Measurements from ENCODE around the gene CIAO3.
A peak's percentile ranks its signal among the peaks of the same experiment; 100 is the strongest.
"Not testable (repeated sequence)": the region's sequence is repeated elsewhere in the genome, so short reads cannot be mapped to it uniquely, and the experiment has no call there.

Gene CIAO3

GRCh38 chr16:708019-708418 is 32.8 kb downstream of the CIAO3 start:
- no peak for DNase-seq

- no peak for DNase-seq
These were observed 33.7 kb downstream of the CIAO3 start for GRCh38 chr16:707062-707538.

GRCh38 chr16:706189-707061 is 34.4 kb downstream of the CIAO3 start:
- no peak for DNase-seq

DNA sequence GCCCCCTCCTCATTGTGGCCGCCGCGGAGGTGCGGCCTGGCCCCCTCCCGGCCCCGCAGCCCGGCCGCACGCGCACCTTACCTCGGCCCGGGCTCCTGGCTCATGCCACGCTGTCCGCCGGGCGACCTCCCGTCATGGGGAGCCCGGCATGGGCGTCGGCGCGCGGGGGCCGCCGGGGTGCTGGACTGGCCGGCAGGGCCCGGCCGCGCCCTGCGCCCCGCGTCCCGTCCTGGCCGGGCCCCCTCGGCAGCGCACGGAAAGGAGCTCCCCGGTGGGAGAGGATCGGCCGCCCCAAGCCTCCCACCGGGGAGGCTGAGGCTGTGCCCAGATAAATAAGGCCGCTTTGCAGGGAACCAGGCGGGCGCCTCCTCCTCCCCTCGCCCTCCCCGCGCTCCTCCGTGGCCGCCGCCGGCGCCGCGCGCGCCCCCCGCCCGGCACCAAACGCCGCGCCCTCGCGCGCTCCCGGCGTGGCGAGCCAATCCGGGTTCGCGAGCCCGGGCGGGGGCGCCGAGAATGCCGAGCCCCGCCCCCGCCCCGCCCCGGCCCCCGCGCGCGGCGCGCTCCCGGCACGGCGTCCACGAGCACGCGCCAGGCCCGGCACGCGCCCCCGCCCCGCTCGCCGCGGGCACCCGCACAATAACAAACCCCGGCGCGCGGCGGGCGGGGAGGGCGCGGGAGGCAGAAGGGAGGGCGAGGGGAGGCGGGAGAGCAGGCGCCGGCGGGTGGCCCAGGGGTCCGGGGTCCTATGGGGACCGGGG is 35.2 kb downstream of the CIAO3 start, which contains the start of gene FBXL16:
Gene FBXL16, minus strand, starts transcription at position 371 of the 758 bp plus-strand sequence. CDS start 8,396 bp downstream, outside the sequence.
- DNase-seq, result no peak

GRCh38 chr16:704552-705380 is 36.0 kb downstream of the CIAO3 start:
- no peak for DNase-seq

DNA sequence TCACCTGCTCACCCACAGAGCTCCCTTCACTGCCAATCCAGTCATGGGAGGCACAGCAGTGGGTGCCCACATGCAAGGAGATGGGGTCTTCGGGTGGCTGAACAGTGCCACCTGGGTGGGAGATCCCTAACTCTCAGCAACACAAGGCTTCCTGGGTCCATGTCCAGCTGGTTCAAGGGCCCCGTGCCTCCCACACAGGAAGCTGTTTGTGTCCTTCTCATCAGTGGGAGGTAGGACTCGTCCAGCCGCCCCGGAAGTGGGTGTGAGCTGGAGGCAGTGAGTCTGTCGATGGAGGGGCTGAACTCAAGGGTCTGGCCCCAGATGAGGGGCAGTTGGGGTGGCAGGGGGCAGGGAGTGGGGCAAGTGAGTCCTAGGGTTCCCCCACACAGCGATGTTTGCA is 36.8 kb downstream of the CIAO3 start:
- DNase-seq, result no peak

DNA sequence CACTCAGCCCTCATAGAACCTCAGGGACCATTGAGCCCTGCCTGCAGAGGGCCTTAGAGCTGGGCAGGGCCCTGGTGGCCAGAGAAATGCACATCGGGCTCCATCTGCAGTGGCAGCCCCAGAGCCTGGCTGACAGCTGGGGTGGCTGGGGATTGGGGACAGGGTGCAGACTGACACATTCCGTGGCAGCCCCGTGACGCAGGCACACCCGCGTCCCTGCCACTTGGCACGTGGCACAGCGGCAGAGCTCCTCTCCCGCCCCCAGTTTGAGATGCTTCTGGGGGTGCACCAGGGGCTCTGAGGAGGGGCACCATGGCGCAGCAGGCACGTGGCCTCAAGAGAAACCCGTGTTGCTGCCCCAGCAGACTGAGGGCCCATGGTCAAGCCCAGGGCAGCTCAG is 37.4 kb downstream of the CIAO3 start:
- DNase-seq, result no peak

- no peak for DNase-seq
These were observed 38.5 kb downstream of the CIAO3 start for GRCh38 chr16:702341-702740.

DNA sequence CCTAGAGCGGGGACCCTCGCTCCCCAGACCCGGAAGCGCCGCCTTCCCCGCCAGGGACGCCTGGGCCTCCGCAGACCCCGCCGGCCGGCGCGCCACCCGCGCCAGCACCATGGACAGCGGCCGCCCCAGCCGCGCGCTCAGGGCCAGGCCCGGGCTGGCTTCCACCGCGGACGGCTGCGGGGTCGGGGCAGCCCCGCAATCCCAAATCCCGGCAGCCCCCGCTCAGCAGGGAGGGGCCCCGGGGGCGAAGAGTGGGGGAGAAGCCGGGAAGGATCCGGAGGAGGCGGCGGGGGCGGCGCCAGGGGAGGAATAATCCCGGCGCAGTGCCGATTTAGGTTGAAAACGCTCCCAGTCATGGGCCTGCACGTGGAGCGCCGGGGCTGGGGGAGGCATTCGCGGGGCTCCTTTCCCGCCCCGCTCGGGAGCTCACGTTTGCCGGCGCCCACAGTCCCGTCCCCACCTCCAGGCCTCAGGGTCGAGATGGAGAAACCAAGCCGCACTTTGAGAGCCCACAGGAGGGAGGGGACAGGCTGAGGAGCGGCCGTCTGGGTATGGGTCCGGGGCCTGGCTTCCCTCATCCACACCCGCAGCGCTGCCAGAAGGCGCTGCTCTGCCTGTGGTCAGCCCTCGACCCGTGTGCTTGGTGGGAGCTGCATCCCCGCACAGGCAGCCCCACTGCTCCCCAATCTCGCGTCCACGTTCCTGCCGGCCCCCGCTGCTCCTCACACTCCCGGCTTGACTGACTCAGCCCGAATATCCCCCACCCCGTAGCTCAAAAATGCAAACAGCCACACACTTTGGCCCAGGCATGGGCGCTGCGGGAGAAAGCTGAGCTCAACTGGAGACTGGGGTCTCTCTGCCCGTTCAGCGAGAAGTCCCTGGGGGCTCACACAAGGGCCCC is 39.9 kb downstream of the CIAO3 start:
- DNase-seq, result no peak

GRCh38 chr16:698911-699671 is 41.7 kb downstream of the CIAO3 start:
- no peak for DNase-seq

GRCh38 chr16:695355-696089 is 45.3 kb downstream of the CIAO3 start:
- DNase-seq, result peak; percentile 68

- DNase-seq, result no peak
These were observed 45.9 kb downstream of the CIAO3 start for GRCh38 chr16:694863-695354.

GRCh38 chr16:694187-694862 is 46.5 kb downstream of the CIAO3 start:
- no peak for DNase-seq

DNA sequence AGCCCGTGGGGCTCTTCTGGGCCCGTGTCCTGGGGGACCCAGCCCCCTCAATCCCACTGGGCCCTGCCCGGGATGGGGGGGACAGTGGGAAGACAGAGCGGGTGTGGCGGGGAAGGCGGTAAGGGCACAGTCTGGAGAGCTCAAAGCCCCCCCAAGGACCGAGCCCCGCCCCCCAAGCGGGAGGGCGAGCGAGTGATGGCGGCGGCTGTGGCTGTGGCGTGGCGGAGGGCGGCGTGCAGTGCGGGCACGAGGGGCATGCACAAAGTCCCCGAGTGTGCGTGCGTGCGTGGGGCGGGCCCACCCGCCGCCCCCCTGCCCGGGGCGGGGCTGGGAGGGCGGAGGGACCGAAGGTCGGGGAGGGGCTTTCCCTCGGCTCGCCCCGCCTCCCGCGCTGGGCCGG is 47.0 kb downstream of the CIAO3 start:
- DNase-seq, result no peak

DNA sequence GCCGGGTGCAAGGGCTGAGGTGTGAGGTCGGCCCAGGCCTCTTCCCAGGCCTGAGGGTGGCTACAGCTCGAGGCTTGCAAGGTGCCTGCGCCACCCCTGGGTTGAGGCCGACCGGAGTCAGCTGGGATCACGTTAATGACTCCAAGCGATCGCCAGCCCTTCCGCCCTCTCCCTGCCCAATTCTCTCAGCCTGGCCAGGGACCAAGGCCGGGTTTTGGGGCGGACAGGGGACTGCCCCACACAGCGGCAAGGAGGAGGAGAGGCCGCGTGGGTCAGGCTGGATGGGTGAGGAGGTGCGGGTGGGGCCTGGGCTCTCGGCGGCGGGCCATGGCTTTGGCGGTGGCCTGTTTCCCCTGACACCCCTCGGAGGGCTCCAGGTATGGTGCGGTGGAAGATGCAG is 47.4 kb downstream of the CIAO3 start:
- no peak for DNase-seq

DNA sequence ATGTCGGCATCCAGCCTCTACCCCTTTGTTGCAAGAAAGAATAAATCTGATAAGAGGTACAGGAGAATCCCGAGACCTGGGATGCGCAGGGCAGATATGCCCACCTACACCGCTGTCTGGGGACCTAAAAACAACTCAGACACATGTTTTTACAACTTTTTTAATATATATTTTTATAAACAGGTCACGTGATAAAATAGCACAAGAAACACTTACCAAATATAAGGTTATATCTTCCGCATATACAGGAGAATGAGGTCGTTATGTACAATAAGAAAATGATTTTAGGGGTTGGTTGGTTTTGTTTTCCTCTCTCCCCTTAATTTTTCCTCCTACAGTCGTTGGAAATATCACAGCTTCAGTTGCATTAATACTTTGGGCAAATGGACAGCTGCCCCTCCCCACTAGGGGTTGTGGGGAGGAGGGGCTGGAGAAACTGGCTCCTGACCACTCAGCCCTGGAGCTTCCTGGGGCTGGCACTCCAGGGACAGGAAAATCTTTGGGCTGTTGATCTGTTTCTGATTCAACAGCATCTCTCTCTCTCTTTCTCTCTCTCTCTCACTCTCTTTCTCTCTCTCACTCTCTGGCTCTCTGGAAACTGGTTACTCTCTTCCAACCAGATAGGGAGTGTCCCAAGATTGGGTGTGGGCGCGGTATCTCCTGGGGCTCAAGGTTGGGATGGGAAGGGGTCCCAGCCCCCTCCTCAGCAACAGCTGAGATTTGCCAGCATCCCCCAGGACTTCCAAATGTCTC is 48.3 kb downstream of the CIAO3 start:
- DNase-seq, result no peak

DNA sequence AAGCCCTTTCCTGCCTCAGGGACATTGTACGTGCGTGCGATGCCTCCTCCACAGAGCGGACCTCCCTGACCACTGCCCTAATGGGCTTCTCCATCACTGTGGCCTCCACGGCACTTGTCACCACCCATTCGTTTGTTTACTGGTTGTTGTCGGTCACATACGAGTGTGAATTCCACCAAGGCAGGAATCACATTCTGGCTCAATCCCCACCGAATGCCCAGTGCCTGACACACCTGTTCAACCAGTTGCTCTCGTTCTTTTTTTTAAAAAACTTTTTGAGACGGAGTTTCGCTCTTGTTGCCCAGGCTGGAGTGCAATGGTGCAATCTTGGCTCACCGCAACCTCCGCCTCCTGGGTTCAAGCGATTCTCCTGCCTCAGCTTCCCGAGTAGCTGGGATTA is 49.6 kb downstream of the CIAO3 start:
- DNase-seq, result not testable (repeated sequence)

GRCh38 chr16:689175-689897 is 51.5 kb downstream of the CIAO3 start:
- no peak for DNase-seq

Measured in NCI-H2029 treated with DMSO at 0.1 percent for 48 hours (cell line).